Lower leg skin (tissue), 4 donors: Measurements from ENCODE around the gene PTDSS2. TPM values are rescaled to one million over a fixed set of nuclear protein-coding genes. Genes with fewer than 3 reads are reported as not detected.

Experiments
- DNase-seq, 2 donors: peaks; one replicate each; pipeline ENCODE4 v3.0.0-alpha.2; 2019; ENCODE audit warnings: low spot score in 2 of 2
- H3K4me3 ChIP-seq: fragments of 200-600 bp; sonication (generic); 2 replicates; pipeline ENCODE4 v1.5.1; 2017; ENCODE audit warnings: mild to moderate bottlenecking, low read depth; ENCODE audit not compliant: poor library complexity, severe bottlenecking
- CTCF ChIP-seq, 3 donors: fragments of 450-650 bp; IDR thresholded peaks; one replicate each; pipeline ENCODE4 v1.5.1; 2016; ENCODE audit warnings: antibody characterized with exemption in 3 of 3, mild to moderate bottlenecking in 3 of 3, moderate library complexity in 2 of 3
- POLR2A ChIP-seq, 2 donors: fragments of 450-650 bp; IDR thresholded peaks; one replicate each; pipeline ENCODE4 v1.6.1; 2016 to 2017; ENCODE audit warnings: antibody characterized with exemption in 2 of 2, mild to moderate bottlenecking in 1 of 2, moderate library complexity in 1 of 2
- WGBS, 2 donors: methylation state at CpG; one replicate each; pipeline ENCODE4 v1.1.5; 2018; 5-methylcytosine and 5-hydroxymethylcytosine counted together
- intact Hi-C: fragments of 100-400 bp; cut with DNase I; formaldehyde crosslinking; loops from one replicate; pipeline ENCODE4 v1.15.0; 2023; ENCODE audit warnings: low total_unique reads
- total RNA-seq, 4 donors: library from RNA; depleted of rRNA; stranded (reverse); fragments of >200 nt; gene quantifications; one replicate each; pipeline ENCODE4 v1.1.0, GENCODE V29; 2016

PTDSS2 gene
- total RNA-seq, 4 donors from 2014 or later, result 35.0 to 108 (median 38.7) TPM

GRCh38 chr11:472816-473215, 22.7 kb downstream of the PTDSS2 start:
- H3K4me3 ChIP-seq, result no peak overlapping the region
- 92 to 93% methylated on average over 27 to 28 of the region's 28 CpGs for WGBS, 2 donors
- TF ChIP-seq POLR2A (IDR thresholded peaks at IDR 0.05) (no peak), CTCF (IDR thresholded peaks at IDR 0.05) (no peak)
- no peak for DNase-seq
- intact Hi-C loops, result no loop called here

- WGBS, 2 donors, result 95% methylated on average over 9 of the region's 19 CpGs
- H3K4me3 ChIP-seq, result no peak overlapping the region
- intact Hi-C loops, result no loop called here
- no peak for DNase-seq
- TF ChIP-seq CTCF (IDR thresholded peaks at IDR 0.05) (no peak), POLR2A (IDR thresholded peaks at IDR 0.05) (no peak)
These were observed 23.3 kb downstream of the PTDSS2 start for GRCh38 chr11:473415-473814.

GRCh38 chr11:473962-474785, 24.1 kb downstream of the PTDSS2 start:
- TF ChIP-seq POLR2A (IDR thresholded peaks at IDR 0.05) (no peak), CTCF (IDR thresholded peaks at IDR 0.05) (no peak)
- intact Hi-C loops, result no loop called here
- 87 to 91% methylated on average over 20 to 22 of the region's 22 CpGs for WGBS, 2 donors
- no peak for DNase-seq
- H3K4me3 ChIP-seq, result no peak overlapping the region

- DNase-seq, result no peak
- intact Hi-C loops, result no loop called here
- no peak for TF ChIP-seq CTCF (IDR thresholded peaks at IDR 0.05)
- no peak for TF ChIP-seq POLR2A (IDR thresholded peaks at IDR 0.05)
- 93 to 95% methylated on average over 48 of the region's 48 CpGs for WGBS, 2 donors
- H3K4me3 ChIP-seq, result no peak overlapping the region
These were observed 24.9 kb downstream of the PTDSS2 start for GRCh38 chr11:474914-475506.

- WGBS, 2 donors, result 94% methylated on average over 9 of the region's 9 CpGs
- intact Hi-C loops, result no loop called here
- no peak overlapping the region for H3K4me3 ChIP-seq
- TF ChIP-seq POLR2A (IDR thresholded peaks at IDR 0.05), result no peak
- no peak for TF ChIP-seq CTCF (IDR thresholded peaks at IDR 0.05)
- no peak for DNase-seq
These were observed 25.9 kb downstream of the PTDSS2 start for GRCh38 chr11:475941-476340.
